Psoas muscle (tissue), 8 donors: ENCODE data around the gene TAF15. TPM values are rescaled to one million over a fixed set of nuclear protein-coding genes. Genes with fewer than 3 reads are reported as not detected.

Experiments
- ATAC-seq, 4 donors: fragments of 200-7000 bp; cut with Tn5 transposase; one replicate each; pipeline ENCODE4 v1.9.1; 2020; ENCODE audit warnings: moderate library complexity in 3 of 4, mild to moderate bottlenecking in 2 of 4
- DNase-seq, 2 donors: peaks; one replicate each; pipeline ENCODE4 v3.0.0-alpha.2; 2020
- H3K27ac ChIP-seq: fragments of 200-600 bp; one replicate; pipeline ENCODE4 v1.8.0; 2022
- H3K27me3 ChIP-seq, 3 donors: fragments of 200-600 bp in 1 of 3; one replicate each; pipeline versions ENCODE4 v1.6.1 to v1.8.0; 2013 to 2022; ENCODE audit warnings: low read length in 2 of 3, mild to moderate bottlenecking in 2 of 3, moderate library complexity in 1 of 3; ENCODE audit not compliant: insufficient read depth in 3 of 3
- H3K36me3 ChIP-seq, 2 donors: fragments of 200-600 bp in 1 of 2; one replicate each; pipeline versions ENCODE4 v1.6.1 to v1.8.0; 2013 to 2022; ENCODE audit warnings: low read depth in 1 of 2, mild to moderate bottlenecking in 1 of 2, moderate library complexity in 1 of 2; ENCODE audit not compliant: insufficient read depth in 1 of 2
- H3K4me1 ChIP-seq: fragments of 200-600 bp; one replicate; pipeline ENCODE4 v1.8.0; 2022
- H3K4me3 ChIP-seq: fragments of 200-600 bp; one replicate; pipeline ENCODE4 v1.8.0; 2022; ENCODE audit warnings: mild to moderate bottlenecking
- H3K9me3 ChIP-seq: fragments of 200-600 bp; one replicate; pipeline ENCODE4 v1.8.0; 2022
- CTCF ChIP-seq: fragments of 200-600 bp; IDR thresholded peaks from one replicate; pipeline ENCODE4 v1.8.0; 2022; ENCODE audit warnings: antibody characterized with exemption
- WGBS, 3 donors: extraction: QIAGEN DNeasy Blood & Tissue Kit; methylation state at CpG; one replicate each; pipeline versions ENCODE4 v1.1.6 to v1.1.7; 2013; 5-methylcytosine and 5-hydroxymethylcytosine counted together
- intact Hi-C, 2 donors: fragments of 100-400 bp; cut with DNase I; formaldehyde crosslinking; loops; one replicate each; pipeline versions ENCODE4 v1.11.0 to v1.14.2; 2022
- polyA plus RNA-seq, 3 donors: library from polyadenylated mRNA; stranded (reverse); fragments of 200-250 nt; gene quantifications; one replicate each; pipeline ENCODE4 v1.2.3, GENCODE V29; 2013
- total RNA-seq, 4 donors: library from RNA; stranded (reverse); fragmentation: NEBNext Ultra II Directional in 2 of 4; extraction: Animal tissue kit (Norgen Biotek cat#: 25700) in 2 of 4; gene quantifications; one replicate each; pipeline versions ENCODE4 v1.2.1 to v1.2.4, GENCODE V29; 2021 to 2023
- donor health status: healthy with polysubstance abuse.
- donor health status: DM: no; HTN: no; CAD: no; lungs with moderate emphysema.
- donor health status: Bipolar disorder and iron deficiency.
- donor health status: healthy.
- donor health status: DM: yes; HTN: yes; CAD: no.
- donor health status: DM: no; HTN: no; CAD: no.
- donor health status: DM: no; HTN: no; CAD: no.
- donor health status: DM: yes; HTN: yes; CAD: no.

The TAF15 gene
- total and polyA plus RNA-seq, 7 donors = 51.9 to 141 (median 105) TPM

GRCh38 chr17:35788477-35789368 is 20.6 kb upstream of the TAF15 start:
- ATAC-seq = peak in 3 of 4 donors; percentile 49 to 63 (median 57)
- H3K27ac ChIP-seq = no peak overlapping the region
- intact Hi-C loops = no loop called here
- peaks cover 0 to 12% (median 2%) of the 10 kb centered on the region in 3 donors for H3K27me3 ChIP-seq
- DNase-seq = no peak
- TF ChIP-seq CTCF = no peak
- H3K9me3 ChIP-seq = no peaks in the 10 kb centered on the region
- H3K4me1 ChIP-seq = no peaks in the 10 kb centered on the region
- H3K36me3 ChIP-seq = no peaks in the 10 kb centered on the region
- 36 to 58% (median 39%) methylated on average over 2 of the region's 2 CpGs for WGBS, 3 donors
- no peak overlapping the region for H3K4me3 ChIP-seq

- no peak overlapping the region for H3K4me3 ChIP-seq
- no peak for TF ChIP-seq CTCF
- H3K27me3 ChIP-seq = peaks cover 0 to 33% (median 6%) of the 10 kb centered on the region in 3 donors
- ATAC-seq = no peak
- no peaks in the 10 kb centered on the region for H3K4me1 ChIP-seq
- intact Hi-C loops = no loop called here
- H3K36me3 ChIP-seq = no peaks in the 10 kb centered on the region
- H3K9me3 ChIP-seq = no peaks in the 10 kb centered on the region
- no peak overlapping the region for H3K27ac ChIP-seq
- no peak for DNase-seq
- 93 to 99% (median 97%) methylated on average over 3 of the region's 3 CpGs for WGBS, 3 donors
Measured at GRCh38 chr17:35790841-35791240, 18.4 kb upstream of the TAF15 start.

- 49 to 50% (median 50%) methylated on average over 9 of the region's 9 CpGs for WGBS, 3 donors
- TF ChIP-seq CTCF = no peak
- intact Hi-C loops = no loop called here
- Histone ChIP-seq H3K4me1 (no peaks in the 10 kb centered on the region), H3K27me3 (peaks cover 0 to 42% (median 6%) of the 10 kb centered on the region in 3 donors), H3K4me3 (no peak overlapping the region), H3K9me3 (no peaks in the 10 kb centered on the region), H3K36me3 (no peaks in the 10 kb centered on the region), H3K27ac (no peak overlapping the region)
- DNase-seq (no peak), ATAC-seq (no peak)
Measured at GRCh38 chr17:35791681-35792350, 17.5 kb upstream of the TAF15 start.

- no peak for TF ChIP-seq CTCF
- H3K27me3 ChIP-seq = peaks cover 0 to 48% (median 6%) of the 10 kb centered on the region in 3 donors
- 47 to 66% (median 62%) methylated on average over 3 of the region's 3 CpGs for WGBS, 3 donors
- no peak overlapping the region for H3K4me3 ChIP-seq
- H3K36me3 ChIP-seq = no peaks in the 10 kb centered on the region
- intact Hi-C loops = no loop called here
- ATAC-seq = no peak
- no peak overlapping the region for H3K27ac ChIP-seq
- no peaks in the 10 kb centered on the region for H3K4me1 ChIP-seq
- no peak for DNase-seq
- H3K9me3 ChIP-seq = no peaks in the 10 kb centered on the region
Measured at GRCh38 chr17:35793257-35793656, 16.0 kb upstream of the TAF15 start.
